Natural killer cell (primary cell): ENCODE results near the gene PRKN. TPM values are rescaled to one million over a fixed set of nuclear protein-coding genes. Genes with fewer than 3 reads are reported as not detected.

ENCODE experiments used
- ATAC-seq, 3 donors: fragments of 150-1000 bp in 2 of 3; fragments of 200-7000 bp in 1 of 3; cut with Tn5 transposase; 1 replicate in 1 of 3; 2 replicates in 2 of 3; pipeline ENCODE4 v1.10.0; 2021; ENCODE audit warnings: mild to moderate bottlenecking in 2 of 3, moderate library complexity in 2 of 3
- DNase-seq, 2 donors: peaks; one replicate each; pipeline versions ENCODE4 v3.0.0 to v3.0.0-alpha.2; 2013 to 2021; ENCODE audit warnings: mixed read lengths in 1 of 2
- H3K27ac ChIP-seq: one replicate; pipeline ENCODE4 v1.5.1; 2013; ENCODE audit warnings: mild to moderate bottlenecking, low read length
- H3K27me3 ChIP-seq: one replicate; pipeline ENCODE4 v1.6.1; 2013; ENCODE audit warnings: low read length; ENCODE audit not compliant: control insufficient read depth, insufficient read depth
- H3K36me3 ChIP-seq: one replicate; pipeline ENCODE4 v1.6.1; 2013; ENCODE audit warnings: low read length; ENCODE audit not compliant: control insufficient read depth, insufficient read depth
- H3K4me1 ChIP-seq: one replicate; pipeline ENCODE4 v1.6.1; 2013; ENCODE audit warnings: low read length; ENCODE audit not compliant: control insufficient read depth, insufficient read depth
- H3K4me3 ChIP-seq: one replicate; pipeline ENCODE4 v1.5.1; 2013; ENCODE audit warnings: low read length
- H3K9me3 ChIP-seq: one replicate; pipeline ENCODE4 v1.6.1; 2013; ENCODE audit warnings: low read length; ENCODE audit not compliant: control insufficient read depth, insufficient read depth
- H3K27ac Mint-ChIP-seq, 2 donors: one replicate each; pipeline ENCODE4 v1.8.0; 2022; ENCODE audit warnings: mild to moderate bottlenecking in 2 of 2, mixed read lengths in 2 of 2, moderate library complexity in 1 of 2
- H3K27me3 Mint-ChIP-seq, 2 donors: one replicate each; pipeline ENCODE4 v1.8.0; 2022; ENCODE audit warnings: low read depth in 2 of 2, mixed read lengths in 2 of 2
- H3K36me3 Mint-ChIP-seq: one replicate; pipeline ENCODE4 v1.8.0; 2022; ENCODE audit warnings: mixed read lengths
- H3K4me1 Mint-ChIP-seq, 2 donors: one replicate each; pipeline ENCODE4 v1.8.0; 2022; ENCODE audit warnings: mixed read lengths in 2 of 2
- H3K4me3 Mint-ChIP-seq: one replicate; pipeline ENCODE4 v1.8.0; 2022; ENCODE audit warnings: mild to moderate bottlenecking, moderate library complexity, mixed read lengths
- H3K9me3 Mint-ChIP-seq, 2 donors: one replicate each; pipeline ENCODE4 v1.8.0; 2022; ENCODE audit warnings: mixed read lengths in 2 of 2
- WGBS: methylation state at CpG from one replicate; pipeline ENCODE4 v1.1.7; 2013; ENCODE audit warnings: missing lambda C conversion rate; ENCODE audit not compliant: insufficient coverage; 5-methylcytosine and 5-hydroxymethylcytosine counted together
- intact Hi-C: fragments of 100-400 bp; cut with micrococcal nuclease; formaldehyde crosslinking; loops from one replicate; pipeline ENCODE4 v1.14.2; 2022
- total RNA-seq, 4 donors: library from RNA; stranded (reverse); fragments of 120-200 nt in 1 of 4; gene quantifications; one replicate each; pipeline versions ENCODE4 v1.2.3 to v1.2.4, GENCODE V29; 2013 to 2022
- TF ChIP-seq, protein P1 (sequence below): fragments of 200-600 bp; IDR thresholded peaks from one replicate; pipeline ENCODE4 v1.8.0; 2022; ENCODE audit warnings: antibody characterized with exemption

Gene PRKN
- total RNA-seq, 3 donors from 2014 or later (not counting 1 experiment from before 2014, with no cell fraction given), result 1.4 to 1.9 (median 1.9) TPM

GRCh38 chr6:161722394-161722793 lies 1005.2 kb downstream of the PRKN start:
- H3K4me3 Mint-ChIP-seq, result no peak overlapping the region
- WGBS, result 100% methylated on average over 2 of the region's 3 CpGs
- H3K4me1 Mint-ChIP-seq, result no peaks in the 10 kb centered on the region
- intact Hi-C loops, result no loop called here
- H3K36me3 Mint-ChIP-seq, result no peaks in the 10 kb centered on the region
- no peak for DNase-seq
- Histone ChIP-seq H3K36me3 (no peaks in the 10 kb centered on the region), H3K27ac (no peak overlapping the region), H3K4me1 (no peaks in the 10 kb centered on the region), H3K27me3 (no peaks in the 10 kb centered on the region), H3K4me3 (no peak overlapping the region), H3K9me3 (no peaks in the 10 kb centered on the region)
- TF ChIP-seq, protein P1, sequence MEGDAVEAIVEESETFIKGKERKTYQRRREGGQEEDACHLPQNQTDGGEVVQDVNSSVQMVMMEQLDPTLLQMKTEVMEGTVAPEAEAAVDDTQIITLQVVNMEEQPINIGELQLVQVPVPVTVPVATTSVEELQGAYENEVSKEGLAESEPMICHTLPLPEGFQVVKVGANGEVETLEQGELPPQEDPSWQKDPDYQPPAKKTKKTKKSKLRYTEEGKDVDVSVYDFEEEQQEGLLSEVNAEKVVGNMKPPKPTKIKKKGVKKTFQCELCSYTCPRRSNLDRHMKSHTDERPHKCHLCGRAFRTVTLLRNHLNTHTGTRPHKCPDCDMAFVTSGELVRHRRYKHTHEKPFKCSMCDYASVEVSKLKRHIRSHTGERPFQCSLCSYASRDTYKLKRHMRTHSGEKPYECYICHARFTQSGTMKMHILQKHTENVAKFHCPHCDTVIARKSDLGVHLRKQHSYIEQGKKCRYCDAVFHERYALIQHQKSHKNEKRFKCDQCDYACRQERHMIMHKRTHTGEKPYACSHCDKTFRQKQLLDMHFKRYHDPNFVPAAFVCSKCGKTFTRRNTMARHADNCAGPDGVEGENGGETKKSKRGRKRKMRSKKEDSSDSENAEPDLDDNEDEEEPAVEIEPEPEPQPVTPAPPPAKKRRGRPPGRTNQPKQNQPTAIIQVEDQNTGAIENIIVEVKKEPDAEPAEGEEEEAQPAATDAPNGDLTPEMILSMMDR, result no peak
- no peaks in the 10 kb centered on the region for H3K9me3 Mint-ChIP-seq
- H3K27me3 Mint-ChIP-seq, result no peaks in the 10 kb centered on the region
- no peak overlapping the region for H3K27ac Mint-ChIP-seq
- ATAC-seq, result no peak

DNA sequence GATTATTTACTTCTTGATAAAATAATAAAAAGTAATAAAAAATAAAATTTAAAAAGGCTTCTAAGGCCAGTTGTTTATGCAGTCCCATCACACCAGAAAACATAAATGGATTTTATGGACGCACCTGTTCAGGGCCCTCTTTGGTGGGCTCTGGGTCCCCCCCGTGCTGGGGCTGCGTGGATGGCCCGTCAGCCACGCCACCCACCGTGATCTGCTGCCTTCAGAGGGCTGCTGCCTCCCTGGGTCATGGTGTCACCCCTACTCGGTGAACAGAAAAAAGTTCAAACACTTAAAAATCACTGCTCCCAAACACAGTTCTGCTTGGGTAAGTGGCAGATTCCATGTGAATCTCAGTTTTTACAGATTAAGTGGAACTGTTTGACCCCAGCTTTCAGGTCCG lies 1006.1 kb downstream of the PRKN start:
- no peak overlapping the region for H3K4me3 Mint-ChIP-seq

DNA sequence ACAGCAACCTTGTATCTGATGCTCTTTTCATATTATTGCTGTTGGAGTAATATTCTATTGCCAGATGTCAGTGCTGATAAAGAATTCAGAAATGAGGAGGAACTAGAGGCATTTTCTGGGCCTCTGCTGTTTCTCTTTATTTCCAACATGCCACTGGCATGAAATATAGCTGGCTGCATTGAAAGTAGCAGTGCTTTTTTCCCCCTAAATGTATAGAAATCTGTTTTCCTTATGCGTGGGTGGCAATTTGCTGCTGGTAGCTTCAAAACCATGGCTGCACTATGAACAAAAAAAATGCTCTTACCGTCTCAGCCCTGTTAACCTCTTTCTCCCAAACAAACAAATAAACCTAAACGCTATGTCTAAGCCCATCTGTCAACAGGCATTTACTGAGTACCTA lies 1011.4 kb downstream of the PRKN start:
- peaks cover 0 to 4% of the 10 kb centered on the region in 2 donors for H3K27me3 Mint-ChIP-seq
- no peak overlapping the region for H3K27ac Mint-ChIP-seq
- TF ChIP-seq, protein P1, result no peak
- intact Hi-C loops, result no loop called here
- no peaks in the 10 kb centered on the region for H3K36me3 Mint-ChIP-seq
- ATAC-seq (no peak), DNase-seq (no peak)
- 86% methylated on average over 3 of the region's 3 CpGs for WGBS
- H3K4me1 Mint-ChIP-seq, result no peaks in the 10 kb centered on the region
- no peaks in the 10 kb centered on the region for H3K36me3 ChIP-seq
- H3K27me3 ChIP-seq, result no peaks in the 10 kb centered on the region
- no peaks in the 10 kb centered on the region for H3K9me3 ChIP-seq
- no peak overlapping the region for H3K4me3 Mint-ChIP-seq
- no peaks in the 10 kb centered on the region for H3K9me3 Mint-ChIP-seq
- no peak overlapping the region for H3K27ac ChIP-seq
- H3K4me3 ChIP-seq, result no peak overlapping the region
- H3K4me1 ChIP-seq, result no peaks in the 10 kb centered on the region

More for the DNA sequence above, 1006.1 kb downstream of the PRKN start:
- H3K27ac ChIP-seq, result no peak overlapping the region
- ATAC-seq, result no peak
- no peaks in the 10 kb centered on the region for H3K9me3 Mint-ChIP-seq
- H3K27me3 ChIP-seq, result no peaks in the 10 kb centered on the region
- no peaks in the 10 kb centered on the region for H3K36me3 ChIP-seq
- no peak overlapping the region for H3K27ac Mint-ChIP-seq
- H3K4me1 Mint-ChIP-seq, result no peaks in the 10 kb centered on the region
- H3K27me3 Mint-ChIP-seq, result no peaks in the 10 kb centered on the region
- H3K36me3 Mint-ChIP-seq, result no peaks in the 10 kb centered on the region
- no peak for DNase-seq
- H3K4me1 ChIP-seq, result no peaks in the 10 kb centered on the region
- TF ChIP-seq, protein P1, result no peak
- H3K4me3 ChIP-seq, result no peak overlapping the region
- WGBS, result 87% methylated on average over 8 of the region's 8 CpGs
- no peaks in the 10 kb centered on the region for H3K9me3 ChIP-seq
- intact Hi-C loops, result no loop called here

DNA sequence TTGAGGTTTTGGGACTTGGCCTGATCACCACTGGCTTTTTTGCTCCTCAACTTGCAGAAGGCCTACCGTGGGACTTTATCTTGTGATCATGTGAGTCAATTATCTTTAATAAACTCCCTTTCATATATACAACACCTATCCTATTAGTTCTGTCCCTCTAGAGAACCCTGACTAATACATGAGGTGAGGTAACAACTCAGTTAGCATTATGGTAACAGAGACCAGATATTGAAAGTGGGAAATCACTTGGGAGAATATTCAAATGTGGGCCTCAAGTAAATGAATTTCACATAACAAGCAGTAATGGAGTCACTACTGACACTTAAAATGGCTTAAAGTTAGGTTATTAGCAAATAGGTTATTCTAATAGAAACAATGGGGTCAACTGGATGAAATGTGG lies 1015.6 kb downstream of the PRKN start:
- no peak overlapping the region for H3K4me3 Mint-ChIP-seq
- TF ChIP-seq, protein P1, result no peak
- Histone ChIP-seq H3K9me3 (no peaks in the 10 kb centered on the region), H3K4me1 (no peaks in the 10 kb centered on the region), H3K27me3 (no peaks in the 10 kb centered on the region), H3K36me3 (no peaks in the 10 kb centered on the region), H3K4me3 (no peak overlapping the region), H3K27ac (no peak overlapping the region)
- ATAC-seq, result no peak
- intact Hi-C loops, result no loop called here
- no peaks in the 10 kb centered on the region for H3K4me1 Mint-ChIP-seq
- no peaks in the 10 kb centered on the region for H3K36me3 Mint-ChIP-seq
- no peaks in the 10 kb centered on the region for H3K9me3 Mint-ChIP-seq
- peaks cover 0 to 4% of the 10 kb centered on the region in 2 donors for H3K27me3 Mint-ChIP-seq
- WGBS, result 78% methylated on average over 1 of the region's 1 CpG
- DNase-seq, result no peak
- H3K27ac Mint-ChIP-seq, result no peak overlapping the region
